ENCODE results near the gene BST2. TPM values are rescaled to one million over a fixed set of nuclear protein-coding genes. Genes with fewer than 3 reads are reported as not detected.

The BST2 gene
- total and polyA plus RNA-seq, 4 donors = 11.6 to 14.5 (median 13.7) TPM

GRCh38 chr19:17420475-17420924 is 15.1 kb upstream of the BST2 start:
- peaks cover 24% of the 10 kb centered on the region for H3K36me3 ChIP-seq (ENCODE audit: control insufficient read depth, insufficient read depth, low read length)
- H3K4me3 ChIP-seq (ENCODE audit: low read depth, low read length) = peak overlapping the region; percentile 57
- H3K4me1 ChIP-seq (ENCODE audit: control insufficient read depth, insufficient read depth, low read length) = peaks cover 22% of the 10 kb centered on the region
- H3K27me3 ChIP-seq (ENCODE audit: control insufficient read depth, insufficient read depth, low read length) = no peaks in the 10 kb centered on the region
- no peaks in the 10 kb centered on the region for H3K9me3 ChIP-seq (ENCODE audit: control insufficient read depth, insufficient read depth, low read length)
- peak in 1 of 6 donors; percentile 42 for DNase-seq (ENCODE audit: low read depth in 4 of 6, low spot score in 6 of 6)
- WGBS (ENCODE audit: insufficient coverage) = 7% methylated on average over 25 of the region's 25 CpGs
- no peak overlapping the region for H3K27ac ChIP-seq (ENCODE audit: low read depth, low read length)

GRCh38 chr19:17419621-17420474 is 14.4 kb upstream of the BST2 start, which contains the start of gene MVB12A:
MVB12A (plus strand) TSS chr19:17420047; CDS start chr19:17420136, 89 bp downstream.
- H3K4me1 ChIP-seq (ENCODE audit: control insufficient read depth, insufficient read depth, low read length) = peaks cover 16% of the 10 kb centered on the region
- peaks cover 2% of the 10 kb centered on the region for H3K27me3 ChIP-seq (ENCODE audit: control insufficient read depth, insufficient read depth, low read length)
- peak; percentile 95 to 100 (median 98) for DNase-seq (ENCODE audit: low read depth in 4 of 6, low spot score in 6 of 6)
- WGBS (ENCODE audit: insufficient coverage) = under 1% methylated on average over 85 of the region's 85 CpGs
- H3K4me3 ChIP-seq (ENCODE audit: low read depth, low read length) = peak within 1 kb of the TSS; percentile 64
- H3K9me3 ChIP-seq (ENCODE audit: control insufficient read depth, insufficient read depth, low read length) = no peaks in the 10 kb centered on the region
- peaks cover 23% of the 10 kb centered on the region for H3K36me3 ChIP-seq (ENCODE audit: control insufficient read depth, insufficient read depth, low read length)
- H3K27ac ChIP-seq (ENCODE audit: low read depth, low read length) = peak within 1 kb of the TSS; percentile 89

- Histone ChIP-seq H3K4me1 (ENCODE audit: control insufficient read depth, insufficient read depth, low read length) (peaks cover 10% of the 10 kb centered on the region), H3K27me3 (ENCODE audit: control insufficient read depth, insufficient read depth, low read length) (peaks cover 2% of the 10 kb centered on the region), H3K36me3 (ENCODE audit: control insufficient read depth, insufficient read depth, low read length) (peaks cover 17% of the 10 kb centered on the region), H3K4me3 (ENCODE audit: low read depth, low read length) (peak overlapping the region; percentile 64), H3K9me3 (ENCODE audit: control insufficient read depth, insufficient read depth, low read length) (no peaks in the 10 kb centered on the region), H3K27ac (ENCODE audit: low read depth, low read length) (peak overlapping the region; percentile 89)
- 38% methylated on average over 3 of the region's 8 CpGs for WGBS (ENCODE audit: insufficient coverage)
- DNase-seq (ENCODE audit: low read depth in 4 of 6, low spot score in 6 of 6) = no peak
Measured at GRCh38 chr19:17419154-17419620, 13.8 kb upstream of the BST2 start.

GRCh38 chr19:17418710-17419109 is 13.3 kb upstream of the BST2 start:
- Histone ChIP-seq H3K36me3 (ENCODE audit: control insufficient read depth, insufficient read depth, low read length) (peaks cover 13% of the 10 kb centered on the region), H3K9me3 (ENCODE audit: control insufficient read depth, insufficient read depth, low read length) (no peaks in the 10 kb centered on the region), H3K4me1 (ENCODE audit: control insufficient read depth, insufficient read depth, low read length) (peaks cover 9% of the 10 kb centered on the region), H3K4me3 (ENCODE audit: low read depth, low read length) (peak overlapping the region; percentile 64), H3K27ac (ENCODE audit: low read depth, low read length) (no peak overlapping the region), H3K27me3 (ENCODE audit: control insufficient read depth, insufficient read depth, low read length) (peaks cover 2% of the 10 kb centered on the region)
- no CpG with 5 or more reads among the region's 3 CpGs for WGBS (ENCODE audit: insufficient coverage)
- no peak for DNase-seq (ENCODE audit: low read depth in 4 of 6, low spot score in 6 of 6)

- H3K9me3 ChIP-seq (ENCODE audit: control insufficient read depth, insufficient read depth, low read length) = no peaks in the 10 kb centered on the region
- WGBS (ENCODE audit: insufficient coverage) = 50% methylated on average over 4 of the region's 6 CpGs
- no peak overlapping the region for H3K27ac ChIP-seq (ENCODE audit: low read depth, low read length)
- no peaks in the 10 kb centered on the region for H3K36me3 ChIP-seq (ENCODE audit: control insufficient read depth, insufficient read depth, low read length)
- no peak overlapping the region for H3K4me3 ChIP-seq (ENCODE audit: low read depth, low read length)
- peaks cover under 1% of the 10 kb centered on the region for H3K4me1 ChIP-seq (ENCODE audit: control insufficient read depth, insufficient read depth, low read length)
- H3K27me3 ChIP-seq (ENCODE audit: control insufficient read depth, insufficient read depth, low read length) = peaks cover 2% of the 10 kb centered on the region
- DNase-seq (ENCODE audit: low read depth in 4 of 6, low spot score in 6 of 6) = no peak
Measured at GRCh38 chr19:17415121-17415520, 9.7 kb upstream of the BST2 start.

- H3K4me1 ChIP-seq (ENCODE audit: control insufficient read depth, insufficient read depth, low read length) = no peaks in the 10 kb centered on the region
- H3K4me3 ChIP-seq (ENCODE audit: low read depth, low read length) = no peak overlapping the region
- WGBS (ENCODE audit: insufficient coverage) = 85% methylated on average over 8 of the region's 8 CpGs
- no peak overlapping the region for H3K27ac ChIP-seq (ENCODE audit: low read depth, low read length)
- peaks cover 2% of the 10 kb centered on the region for H3K27me3 ChIP-seq (ENCODE audit: control insufficient read depth, insufficient read depth, low read length)
- H3K9me3 ChIP-seq (ENCODE audit: control insufficient read depth, insufficient read depth, low read length) = no peaks in the 10 kb centered on the region
- no peaks in the 10 kb centered on the region for H3K36me3 ChIP-seq (ENCODE audit: control insufficient read depth, insufficient read depth, low read length)
- no peak for DNase-seq (ENCODE audit: low read depth in 4 of 6, low spot score in 6 of 6)
Measured at GRCh38 chr19:17414097-17414496, 8.7 kb upstream of the BST2 start.

GRCh38 chr19:17411801-17412200 is 6.4 kb upstream of the BST2 start:
- Histone ChIP-seq H3K27ac (ENCODE audit: low read depth, low read length) (no peak overlapping the region), H3K9me3 (ENCODE audit: control insufficient read depth, insufficient read depth, low read length) (no peaks in the 10 kb centered on the region), H3K4me1 (ENCODE audit: control insufficient read depth, insufficient read depth, low read length) (no peaks in the 10 kb centered on the region), H3K27me3 (ENCODE audit: control insufficient read depth, insufficient read depth, low read length) (peaks cover 2% of the 10 kb centered on the region), H3K4me3 (ENCODE audit: low read depth, low read length) (no peak overlapping the region), H3K36me3 (ENCODE audit: control insufficient read depth, insufficient read depth, low read length) (no peaks in the 10 kb centered on the region)
- no peak for DNase-seq (ENCODE audit: low read depth in 4 of 6, low spot score in 6 of 6)
- WGBS (ENCODE audit: insufficient coverage) = 75% methylated on average over 10 of the region's 11 CpGs

- no peak for DNase-seq (ENCODE audit: low read depth in 4 of 6, low spot score in 6 of 6)
- Histone ChIP-seq H3K9me3 (ENCODE audit: control insufficient read depth, insufficient read depth, low read length) (no peaks in the 10 kb centered on the region), H3K4me1 (ENCODE audit: control insufficient read depth, insufficient read depth, low read length) (peaks cover 13% of the 10 kb centered on the region), H3K36me3 (ENCODE audit: control insufficient read depth, insufficient read depth, low read length) (no peaks in the 10 kb centered on the region), H3K27ac (ENCODE audit: low read depth, low read length) (no peak overlapping the region), H3K4me3 (ENCODE audit: low read depth, low read length) (no peak overlapping the region), H3K27me3 (ENCODE audit: control insufficient read depth, insufficient read depth, low read length) (peaks cover under 1% of the 10 kb centered on the region)
- 100% methylated on average over 1 of the region's 9 CpGs for WGBS (ENCODE audit: insufficient coverage)
Measured at GRCh38 chr19:17409990-17410389, 4.6 kb upstream of the BST2 start.

GRCh38 chr19:17406887-17407196 is 1.4 kb upstream of the BST2 start:
- 41% methylated on average over 2 of the region's 2 CpGs for WGBS (ENCODE audit: insufficient coverage)
- Histone ChIP-seq H3K4me3 (ENCODE audit: low read depth, low read length) (no peak overlapping the region), H3K27ac (ENCODE audit: low read depth, low read length) (no peak overlapping the region), H3K36me3 (ENCODE audit: control insufficient read depth, insufficient read depth, low read length) (no peaks in the 10 kb centered on the region), H3K9me3 (ENCODE audit: control insufficient read depth, insufficient read depth, low read length) (no peaks in the 10 kb centered on the region), H3K4me1 (ENCODE audit: control insufficient read depth, insufficient read depth, low read length) (peaks cover 19% of the 10 kb centered on the region), H3K27me3 (ENCODE audit: control insufficient read depth, insufficient read depth, low read length) (peaks cover 6% of the 10 kb centered on the region)
- no peak for DNase-seq (ENCODE audit: low read depth in 4 of 6, low spot score in 6 of 6)
